Inflammatory macrophage treated with lipopolysaccharide for 1 hour (primary cell): ENCODE results near the gene CDC73.
A peak's percentile ranks its signal among the peaks of the same experiment; 100 is the strongest.
"Not testable (repeated sequence)": the region's sequence is repeated elsewhere in the genome, so short reads cannot be mapped to it uniquely, and the experiment has no call there.

Experiments
- DNase-seq, 2 donors: peaks; one replicate each; pipeline ENCODE4 v3.0.0-alpha.2; 2020 to 2022

CDC73 gene

DNA sequence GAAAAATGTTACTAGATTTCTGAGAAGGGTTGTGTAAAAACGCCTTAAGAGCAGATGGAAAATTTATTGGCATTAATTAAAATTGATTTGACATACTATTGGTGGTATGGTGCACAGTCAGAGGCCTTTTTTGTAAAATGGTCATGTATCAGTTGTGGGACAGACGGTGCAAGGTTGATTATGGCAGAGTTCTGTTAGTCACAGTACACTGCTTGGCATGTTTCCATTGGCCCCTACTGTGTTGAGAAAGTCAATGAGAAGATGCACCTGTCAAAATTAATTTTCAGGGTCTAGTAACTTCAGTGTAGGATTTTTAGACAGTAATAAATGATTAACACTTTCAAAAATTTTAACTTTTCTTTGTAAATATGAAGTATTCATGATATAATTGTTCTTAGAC lies 60.2 kb downstream of the CDC73 start:
- no peak for DNase-seq

DNA sequence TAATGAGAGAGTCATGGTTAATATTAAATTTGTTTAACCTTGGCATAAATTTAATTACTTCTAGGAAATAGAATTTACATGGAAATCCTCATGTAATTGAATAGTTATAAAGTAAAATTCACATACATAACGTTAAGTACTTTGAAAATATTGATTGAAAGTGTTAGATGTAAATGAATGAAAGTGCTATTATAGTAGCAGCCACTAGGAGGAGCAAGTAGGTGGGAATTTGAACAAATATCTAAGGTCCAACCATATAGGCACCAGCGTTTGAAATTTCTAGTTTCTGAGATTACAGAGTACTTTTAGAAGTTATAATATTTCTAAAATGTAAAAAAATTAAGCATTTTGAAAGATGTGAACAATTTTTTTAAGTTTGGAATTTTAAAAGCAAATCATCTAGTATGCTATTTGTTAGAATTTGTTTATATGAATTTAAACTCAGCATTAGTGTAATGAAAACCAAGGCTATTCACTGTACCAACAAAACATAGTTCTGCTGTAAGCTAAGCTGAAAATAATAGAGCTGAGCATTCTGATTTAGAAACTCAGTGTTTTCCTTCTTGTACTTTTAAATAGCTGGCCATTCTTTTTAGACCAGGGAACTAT lies 61.3 kb downstream of the CDC73 start:
- peak; percentile 17 to 75 for DNase-seq

DNA sequence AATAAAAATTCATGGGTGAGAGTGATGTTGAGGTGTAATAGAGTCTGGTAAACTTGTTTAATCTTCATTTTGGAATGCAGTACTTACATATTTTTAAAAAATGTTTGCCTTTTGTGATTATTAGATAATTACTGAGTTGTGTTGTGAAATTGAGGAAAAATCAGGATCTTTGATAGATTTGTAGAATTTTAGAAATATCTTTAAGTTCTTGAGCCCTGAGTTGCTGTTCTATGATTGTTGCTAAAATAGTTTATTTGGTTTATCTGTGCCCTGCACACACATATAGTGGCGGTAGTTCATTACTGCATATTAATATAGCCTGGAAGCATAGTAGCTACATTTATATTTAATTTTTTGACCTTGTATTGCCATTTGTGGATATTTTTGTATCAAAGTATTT lies 62.9 kb downstream of the CDC73 start:
- DNase-seq, result no peak

DNA sequence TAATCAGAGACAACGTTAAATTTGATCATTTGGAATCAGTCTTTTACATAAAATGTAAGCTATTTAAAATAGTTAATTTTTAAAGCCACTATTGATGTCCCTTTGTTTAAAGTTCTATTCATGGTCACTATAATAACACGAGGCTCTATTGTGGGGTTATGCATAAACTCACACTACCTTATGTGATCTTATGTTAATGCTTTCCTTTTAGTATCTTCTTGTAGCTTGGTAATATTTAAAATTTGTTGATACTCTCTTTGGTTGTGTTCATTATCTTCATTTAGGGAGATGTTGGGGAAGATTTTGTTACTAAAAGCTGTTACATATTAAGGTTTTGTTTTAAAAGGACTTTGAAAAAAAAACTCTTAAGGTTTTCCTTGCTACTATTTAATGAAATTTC lies 63.4 kb downstream of the CDC73 start:
- no peak for DNase-seq

DNA sequence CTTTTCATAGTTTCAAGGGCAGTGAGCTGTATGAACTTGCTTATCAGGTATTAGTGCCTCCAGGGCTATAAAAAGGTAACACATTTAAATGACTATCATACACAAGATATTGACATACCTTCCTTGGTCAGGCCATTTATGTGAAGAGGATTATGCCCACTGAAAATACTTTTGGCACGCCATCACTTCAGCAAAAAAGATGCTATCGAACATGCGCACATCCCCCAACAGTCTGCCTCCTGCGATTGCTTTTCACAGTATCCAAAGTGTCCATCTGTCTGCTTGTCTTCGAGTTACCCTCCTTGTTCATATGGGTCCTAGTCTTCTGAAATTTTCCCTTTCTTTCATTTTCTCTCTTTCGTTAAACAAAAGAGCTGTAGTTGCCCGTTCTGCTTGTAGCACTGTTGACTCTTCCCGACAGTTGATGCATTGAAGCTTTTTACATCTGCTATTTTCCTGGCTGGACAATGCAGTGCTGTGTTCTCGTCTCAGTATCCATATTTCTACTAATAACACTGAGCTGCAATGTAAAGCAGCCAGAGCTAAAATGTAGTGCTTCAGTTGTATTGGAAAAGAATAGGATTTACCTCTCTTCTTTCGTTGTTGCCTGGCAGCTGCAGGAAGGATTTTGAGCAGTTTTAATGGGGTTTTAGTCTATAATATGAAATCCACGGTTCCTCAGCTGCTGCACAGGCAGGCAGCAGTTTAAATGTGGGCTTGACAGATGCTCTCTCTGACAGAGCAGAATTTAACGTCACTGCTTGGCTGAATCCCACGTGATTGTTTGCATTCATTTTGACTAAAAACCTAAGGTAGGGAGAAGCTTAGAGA lies 64.3 kb downstream of the CDC73 start, which contains the start of gene B3GALT2:
TSS of gene B3GALT2 (minus strand) at position 713 of the 831 bp plus-strand sequence. CDS start 5,051 bp downstream, outside the sequence.
- DNase-seq, result no peak

DNA sequence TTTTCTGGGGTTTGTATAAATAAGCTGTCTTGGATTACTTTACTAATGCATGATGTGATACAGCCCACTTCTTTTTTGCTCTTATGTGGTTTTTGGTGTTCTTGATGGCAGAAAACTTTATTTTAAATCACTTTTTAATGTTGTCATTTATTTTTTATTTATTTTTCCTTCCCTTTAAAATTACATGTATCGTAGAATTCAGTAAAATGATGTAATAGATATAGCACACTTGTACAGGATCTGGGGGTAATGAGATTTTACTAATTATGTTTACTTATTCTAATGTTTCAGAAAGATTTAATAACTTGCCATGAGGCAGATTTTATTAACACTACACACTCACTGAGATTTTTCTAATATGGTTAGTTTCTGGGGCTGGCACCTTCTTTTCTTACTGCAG lies 65.3 kb downstream of the CDC73 start:
- no peak for DNase-seq

DNA sequence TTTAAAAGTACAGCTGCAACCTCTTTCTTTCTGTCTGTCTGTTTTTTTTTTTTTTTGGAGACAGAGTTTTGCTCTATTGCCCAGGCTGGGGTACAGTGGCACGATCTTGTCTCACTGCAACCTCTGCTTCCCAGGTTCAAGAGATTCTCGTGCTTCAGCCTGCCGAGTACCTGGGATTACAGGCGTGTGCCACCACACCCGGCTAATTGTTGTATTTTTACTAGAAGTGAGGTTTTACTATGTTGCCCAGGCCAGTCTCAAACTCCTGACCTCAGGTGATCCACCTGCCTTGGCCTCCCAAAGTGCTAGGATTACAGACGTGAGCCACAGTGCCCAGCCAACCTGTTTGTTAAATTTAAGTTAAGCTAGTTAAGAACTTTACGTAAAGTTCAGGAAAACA lies 67.1 kb downstream of the CDC73 start:
- DNase-seq, result not testable (repeated sequence)

DNA sequence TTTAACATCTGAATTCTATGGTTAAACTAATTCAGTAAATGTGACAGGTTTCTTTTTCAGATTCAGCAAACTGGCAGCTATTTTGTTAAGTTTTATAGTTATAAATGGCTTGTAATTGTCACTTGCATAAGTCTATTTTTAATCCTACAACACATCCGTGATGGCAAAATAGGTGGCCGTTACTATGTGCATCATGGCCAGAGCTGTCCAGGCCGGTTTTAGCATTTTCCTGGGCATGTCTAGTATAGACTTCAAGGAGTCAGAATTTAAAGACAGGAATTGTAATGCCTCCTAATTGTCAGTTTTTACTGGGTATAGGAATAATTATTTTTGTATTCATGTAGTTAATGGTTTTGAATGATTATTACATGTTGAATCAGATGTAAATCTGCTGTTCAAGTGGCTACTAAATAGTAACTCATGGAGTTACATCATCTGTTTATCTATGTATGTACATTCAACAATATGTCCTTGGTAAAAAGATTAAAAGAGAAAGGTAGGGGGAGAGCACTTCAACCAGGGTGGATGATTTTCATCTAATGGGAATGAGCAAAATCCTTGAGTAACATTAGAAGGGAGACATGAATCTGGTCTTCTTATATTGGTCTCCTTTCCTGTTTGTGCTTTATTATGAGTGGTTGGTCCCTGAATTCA lies 67.7 kb downstream of the CDC73 start:
- no peak for DNase-seq

DNA sequence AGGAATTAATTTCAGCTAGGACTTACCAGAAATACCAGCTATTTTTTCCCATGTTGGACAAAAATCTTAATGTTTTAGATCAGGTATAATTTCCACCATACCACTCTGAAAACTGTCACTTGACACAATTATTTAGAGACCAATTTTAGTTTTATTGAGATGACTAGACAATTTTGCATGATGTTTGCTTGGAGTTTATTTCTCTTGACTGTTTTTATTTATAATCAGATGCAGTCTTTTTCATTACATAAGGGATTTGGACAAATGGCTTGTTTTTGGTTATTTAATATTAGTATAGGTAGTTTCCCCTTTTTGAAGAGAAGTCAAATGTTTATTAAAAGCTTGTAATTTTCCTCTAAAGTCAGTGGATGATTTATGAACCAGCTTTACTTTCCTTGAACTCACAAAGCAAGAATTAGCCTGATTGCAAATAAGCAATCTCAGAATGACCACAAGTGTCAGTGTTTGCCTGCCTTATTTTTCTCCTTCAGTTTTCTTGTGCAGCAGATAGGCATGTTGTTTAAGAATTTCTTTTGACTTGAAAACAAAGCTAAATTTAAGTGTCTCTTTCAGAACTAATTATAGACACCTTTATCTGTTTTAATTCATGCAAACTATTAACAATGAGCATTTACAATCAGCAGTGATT lies 68.4 kb downstream of the CDC73 start:
- no peak for DNase-seq

DNA sequence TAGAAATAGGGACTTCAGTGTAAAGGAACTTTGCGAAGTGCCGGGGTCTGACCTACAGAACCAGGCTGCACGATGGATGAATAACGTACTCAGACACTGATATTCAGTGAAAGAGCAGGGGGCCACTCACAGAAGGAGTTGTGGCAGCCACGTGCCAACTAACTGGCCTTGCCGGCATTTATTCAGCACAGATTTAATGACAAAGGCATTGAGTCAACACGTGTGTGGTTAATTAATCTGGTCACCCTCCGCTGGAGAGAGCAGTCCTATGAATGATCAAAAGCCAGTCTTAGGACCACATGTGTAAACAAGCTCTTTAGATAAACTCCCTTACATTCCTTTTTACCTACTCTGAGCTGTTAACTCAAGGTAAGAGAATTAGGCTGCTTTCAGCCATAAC lies 70.8 kb downstream of the CDC73 start:
- DNase-seq, result no peak

DNA sequence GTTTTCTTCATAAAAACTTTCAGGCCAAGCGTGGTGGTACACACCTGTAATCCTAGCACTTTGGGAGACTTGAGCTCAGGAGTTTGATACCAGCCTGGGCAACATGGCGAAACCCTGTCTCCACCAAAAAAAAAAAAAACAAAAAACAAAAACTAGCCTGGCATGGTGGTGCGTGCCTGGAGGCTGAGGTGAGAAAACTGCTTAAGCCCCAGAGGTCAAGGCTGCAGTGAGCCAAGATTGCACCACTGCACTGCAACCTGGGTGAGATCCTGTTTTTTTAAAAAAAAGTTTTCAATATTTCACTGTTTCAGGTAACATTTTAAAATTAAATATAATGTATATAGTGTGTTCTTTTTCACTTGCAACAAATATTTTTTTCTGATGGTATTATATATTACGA lies 78.1 kb downstream of the CDC73 start:
- no peak for DNase-seq

DNA sequence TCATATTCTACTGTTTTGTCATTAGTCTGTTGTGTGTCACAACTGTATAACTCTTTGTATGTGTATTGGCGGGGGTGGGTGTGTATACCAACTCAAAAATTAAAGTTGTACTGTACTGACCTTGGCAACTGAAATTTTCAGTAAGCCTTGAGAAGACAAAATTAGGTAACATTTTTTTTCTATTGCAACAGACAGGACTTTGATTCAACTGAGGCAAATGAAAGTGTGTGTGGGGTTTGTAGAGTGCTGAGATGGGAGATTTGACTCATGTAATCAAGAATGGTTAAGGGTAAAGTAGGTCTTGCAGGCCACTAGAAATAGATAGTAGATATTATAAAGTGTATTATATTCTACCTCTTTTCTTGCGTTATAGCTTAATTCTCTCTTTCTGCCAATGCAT lies 79.2 kb downstream of the CDC73 start:
- DNase-seq, result no peak

DNA sequence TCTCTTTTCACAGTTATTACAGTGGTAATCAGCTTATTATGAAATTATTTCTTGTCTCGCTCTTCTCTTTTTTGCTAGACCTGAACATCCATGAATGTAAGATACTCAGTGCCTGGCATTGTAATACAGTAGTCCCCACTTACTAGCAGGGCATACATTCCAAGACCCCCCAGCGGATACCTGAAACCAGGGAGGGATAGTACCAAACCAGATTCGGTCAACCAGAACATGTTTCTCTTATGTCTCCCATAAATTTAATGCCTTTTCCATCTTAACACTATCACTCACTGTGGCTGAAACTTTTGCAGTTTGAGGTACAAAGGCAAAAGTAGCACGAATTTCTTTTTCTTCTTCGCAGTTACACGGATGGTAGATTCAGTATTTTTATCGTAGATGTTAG lies 89.2 kb downstream of the CDC73 start:
- DNase-seq, result no peak

DNA sequence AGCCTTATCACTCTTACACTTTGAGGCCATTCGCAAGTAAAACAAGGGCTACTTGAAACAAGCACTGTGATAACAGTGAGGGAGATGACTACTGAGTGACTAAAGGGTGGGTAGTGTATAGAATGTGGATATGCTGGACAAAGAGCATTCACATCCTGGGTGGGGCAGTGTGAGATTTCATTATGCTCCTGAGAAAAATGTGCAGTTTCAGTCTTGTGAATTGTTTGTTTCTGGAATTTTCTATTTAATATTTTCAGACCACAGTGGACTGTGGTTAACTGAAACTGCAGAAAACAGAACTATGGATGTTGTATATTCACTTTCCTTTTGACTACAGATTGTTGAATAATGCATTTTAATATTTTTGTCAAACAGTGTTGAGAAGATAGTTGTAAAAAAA lies 89.7 kb downstream of the CDC73 start:
- DNase-seq, result peak; percentile 7 to 17

DNA sequence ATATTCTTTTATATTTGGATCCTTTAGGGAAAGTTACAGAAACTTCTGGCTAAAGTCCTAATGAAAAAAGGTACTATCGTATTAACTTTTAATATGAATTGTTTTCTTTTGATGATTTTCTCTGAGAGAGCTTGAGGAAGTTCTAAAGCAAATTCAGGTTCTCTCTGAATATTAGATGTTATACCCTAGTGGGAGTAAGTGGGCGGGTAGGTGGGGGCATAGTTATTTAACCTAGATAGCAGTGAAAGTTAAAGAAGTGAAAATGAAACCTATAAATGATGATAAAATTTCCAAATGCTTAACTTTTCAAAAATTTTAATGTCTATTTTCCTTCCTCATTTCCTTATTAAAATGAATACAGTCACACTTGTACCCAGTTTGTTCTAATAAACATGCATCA lies 90.8 kb downstream of the CDC73 start:
- no peak for DNase-seq

DNA sequence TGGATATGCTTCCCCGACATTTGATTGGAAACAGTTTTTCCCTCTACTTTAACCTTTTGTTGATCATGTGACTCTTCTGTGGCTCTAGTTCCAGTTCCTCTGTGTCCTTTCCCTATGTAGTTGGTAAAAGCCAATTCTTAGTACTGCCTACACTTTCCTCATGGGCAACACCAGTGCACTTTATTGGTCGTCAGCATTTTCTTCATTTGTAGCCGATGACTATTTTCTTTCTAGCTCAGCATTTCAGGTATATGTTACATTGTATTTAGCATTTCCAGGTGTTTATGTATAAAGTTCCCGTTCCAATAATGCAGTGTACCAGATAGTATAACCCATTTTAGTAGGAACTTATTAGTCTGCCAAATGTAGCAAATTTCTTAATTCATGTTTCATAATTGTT lies 92.2 kb downstream of the CDC73 start:
- DNase-seq, result no peak

DNA sequence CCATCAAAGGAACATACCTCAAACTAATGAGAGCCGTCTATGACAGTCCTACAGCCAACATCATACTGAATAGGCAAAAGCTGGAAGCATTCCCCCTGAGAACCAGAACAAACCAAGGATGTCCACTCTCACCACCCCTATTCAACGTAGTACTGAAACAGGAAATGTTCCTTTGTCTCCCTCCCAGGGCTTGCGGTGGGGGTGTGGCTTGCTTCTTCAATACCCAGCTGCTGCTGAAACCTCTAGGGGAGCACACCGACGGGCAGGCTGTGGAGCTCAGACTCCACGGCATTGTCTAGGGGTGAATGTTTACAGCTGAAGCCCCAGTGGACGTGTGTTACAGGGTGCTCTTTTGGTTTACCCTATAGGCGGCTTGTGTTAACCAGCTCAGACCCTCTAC lies 95.1 kb downstream of the CDC73 start:
- no peak for DNase-seq

DNA sequence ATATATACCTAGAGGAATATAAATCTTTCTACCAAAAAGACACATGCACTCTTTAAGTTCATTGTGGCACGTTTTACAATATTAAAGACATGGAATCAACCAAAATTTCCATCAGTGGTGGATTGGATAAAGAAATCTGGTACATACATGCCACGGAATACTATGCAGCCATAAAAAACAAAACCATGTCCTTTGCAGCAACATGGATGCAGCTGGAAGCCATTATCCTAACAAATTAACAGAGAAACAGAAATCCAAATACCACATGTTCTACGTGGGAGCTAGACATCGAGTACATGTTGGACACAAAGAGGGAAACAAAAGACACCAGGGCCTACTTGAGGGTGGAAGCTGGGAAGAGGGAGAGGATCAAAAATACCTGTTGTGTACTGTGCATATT lies 97.6 kb downstream of the CDC73 start:
- no peak for DNase-seq

DNA sequence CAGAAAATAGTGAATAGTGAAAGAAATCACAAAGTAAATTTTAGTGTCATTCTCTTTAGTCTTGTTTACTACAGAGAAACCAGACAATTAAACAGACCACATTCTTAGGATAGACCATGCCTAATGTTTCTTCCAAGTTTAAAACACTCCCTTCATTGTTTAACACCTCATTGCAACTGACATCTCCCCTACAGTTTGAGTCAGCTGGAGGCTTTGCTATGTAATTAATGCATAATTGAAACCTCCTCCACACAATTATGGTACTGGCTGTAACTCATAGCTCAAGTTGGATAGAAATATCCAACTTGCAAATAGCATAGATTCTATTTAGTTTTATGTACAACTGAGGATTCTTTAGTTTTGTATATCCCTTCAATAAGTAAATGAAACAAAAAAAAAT lies 99.8 kb downstream of the CDC73 start:
- no peak for DNase-seq

DNA sequence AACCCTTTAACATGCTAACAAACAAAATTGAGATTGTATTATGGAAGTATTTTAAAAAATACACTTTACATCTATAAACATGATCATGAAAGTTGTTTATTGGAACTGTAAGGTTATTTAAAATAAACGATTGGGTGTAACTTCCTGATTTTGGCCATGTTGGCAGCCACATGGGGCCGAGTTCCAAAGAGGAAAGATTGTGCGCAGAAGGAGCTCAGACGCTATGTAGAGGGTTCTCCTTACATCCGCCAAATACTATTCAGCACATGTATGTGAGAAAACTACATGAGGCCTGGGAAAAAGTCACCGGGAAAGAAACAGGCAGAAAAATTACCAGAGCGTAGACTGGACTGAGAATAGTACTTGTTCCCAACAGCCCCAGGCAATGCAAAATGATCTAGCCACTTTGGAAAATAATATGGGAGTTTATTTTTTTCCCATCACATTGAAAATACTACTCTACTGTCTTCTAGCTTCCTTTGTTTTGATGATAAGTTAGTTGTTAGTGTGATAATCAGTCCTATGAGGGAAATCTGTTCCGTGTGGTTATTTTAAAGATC lies 100.3 kb downstream of the CDC73 start:
- DNase-seq, result no peak

DNA sequence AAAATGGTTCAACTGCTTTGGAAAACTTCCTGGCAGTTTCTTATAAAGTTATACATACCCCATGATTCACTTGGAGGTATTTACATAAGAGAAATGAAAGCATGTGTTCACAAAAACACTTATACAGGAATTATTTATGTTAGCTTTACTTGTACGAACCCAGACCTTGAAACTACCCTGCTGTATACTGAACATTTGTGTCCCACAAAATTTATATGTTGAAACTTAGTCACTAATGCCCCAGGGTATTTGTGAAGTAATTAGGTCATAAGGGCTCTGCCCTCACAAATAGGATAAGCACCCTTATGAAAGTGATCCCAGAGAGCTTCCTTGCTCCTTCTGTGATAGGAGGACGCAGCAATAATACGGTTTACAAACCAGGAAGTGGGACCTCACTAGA lies 107.3 kb downstream of the CDC73 start:
- no peak for DNase-seq

DNA sequence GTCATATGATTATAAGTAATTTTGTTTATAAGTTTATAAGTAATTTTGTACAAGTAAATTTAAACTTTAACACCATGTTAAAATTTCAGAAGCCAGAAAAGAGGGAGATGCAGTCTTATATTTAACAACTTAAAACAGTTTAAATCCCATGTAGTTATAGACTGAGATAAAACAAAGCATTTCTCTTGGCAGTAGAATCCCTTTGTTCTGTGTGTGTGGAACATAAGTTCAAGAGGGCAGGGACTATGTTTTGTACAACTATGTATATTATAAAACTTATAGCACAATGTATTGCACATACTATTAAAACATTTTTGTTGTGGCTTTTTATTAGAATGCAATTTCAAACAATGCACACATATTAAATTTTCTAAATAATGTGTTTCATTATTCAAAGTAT lies 109.3 kb downstream of the CDC73 start:
- DNase-seq, result not testable (repeated sequence)

DNA sequence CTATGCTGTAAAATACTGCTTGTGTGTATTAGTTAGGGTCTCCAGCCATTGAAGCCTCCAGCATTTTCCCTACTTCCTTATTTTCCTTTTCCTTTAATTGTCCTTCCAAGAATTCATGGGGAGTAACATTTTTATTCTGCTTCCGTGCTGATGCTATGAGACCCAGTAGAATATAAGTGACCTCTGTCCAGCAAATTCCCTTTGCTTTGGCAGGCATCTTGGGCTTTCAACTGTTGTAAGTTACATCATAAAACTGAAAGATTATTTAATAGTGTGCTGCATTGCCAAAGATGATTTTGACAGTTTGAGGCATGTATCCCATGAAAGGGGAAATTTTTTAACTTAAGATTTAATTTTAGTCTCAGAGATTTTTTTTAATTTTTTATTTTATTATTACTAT lies 112.7 kb downstream of the CDC73 start:
- no peak for DNase-seq
